ENCODE data around the gene ADARB2. TPM values are rescaled to one million over a fixed set of nuclear protein-coding genes. Genes with fewer than 3 reads are reported as not detected.

ADARB2 gene
- polyA plus RNA-seq, 3 donors: not detected

- H4K20me1 ChIP-seq (ENCODE audit: insufficient read depth, low read length): no peaks in the 10 kb centered on the region
- TF ChIP-seq CTCF (IDR thresholded peaks at IDR 0.05): no peak
- no peak overlapping the region for H2AFZ ChIP-seq (ENCODE audit: insufficient read depth, low read depth, low read length, poor library complexity, severe bottlenecking)
- intact Hi-C loops (cut with micrococcal nuclease): no loop called here
- Mint-ChIP-seq H3K27me3 (ENCODE audit: low read depth in 3 of 3) (peaks cover 0 to 9% (median 1%) of the 10 kb centered on the region in 3 donors), H3K4me1 (no peaks in the 10 kb centered on the region), H3K27ac (peak overlapping the region in 1 of 7 donors; percentile 52), H3K36me3 (no peaks in the 10 kb centered on the region), H3K9me3 (peaks cover 0 to 4% (median 0%) of the 10 kb centered on the region in 7 donors), H3K4me3 (no peak overlapping the region)
- no peaks in the 10 kb centered on the region for H3K79me2 ChIP-seq (ENCODE audit: insufficient read depth, low read length)
- 86% methylated on average over 14 of the region's 29 CpGs for WGBS (ENCODE audit: insufficient coverage)
- H3K4me3 ChIP-seq (replicated peaks in 1 of 3; ENCODE audit: low read depth in 2 of 3, low read length in 3 of 3): no peak overlapping the region
- no peak for DNase-seq
- no peaks in the 10 kb centered on the region for H3K36me3 ChIP-seq (replicated peaks in 1 of 2; ENCODE audit: control insufficient read depth in 1 of 2, insufficient read depth in 2 of 2, low read length in 2 of 2)
- no peak overlapping the region for H3K4me2 ChIP-seq (replicated peaks; ENCODE audit: extremely low read depth, low read length, poor library complexity, severe bottlenecking)
- no peak overlapping the region for H3K9ac ChIP-seq (ENCODE audit: insufficient read depth, low read length, poor library complexity, severe bottlenecking)
- no peaks in the 10 kb centered on the region for H3K4me1 ChIP-seq (ENCODE audit: control insufficient read depth in 1 of 2, insufficient read depth in 2 of 2, low read length in 2 of 2)
- no peak overlapping the region for H3K27ac ChIP-seq (ENCODE audit: low read depth in 1 of 2, low read length in 2 of 2)
- no peaks in the 10 kb centered on the region for H3K27me3 ChIP-seq (ENCODE audit: control insufficient read depth in 2 of 2, insufficient read depth in 2 of 2, low read length in 2 of 2)
- H3K9me3 ChIP-seq (replicated peaks in 1 of 2; ENCODE audit: control insufficient read depth in 1 of 2, insufficient read depth in 1 of 2, low read length in 2 of 2): no peaks in the 10 kb centered on the region
These were observed 169.4 kb downstream of the ADARB2 start for GRCh38 chr10:1567742-1568495.

- Histone ChIP-seq H3K9ac (ENCODE audit: insufficient read depth, low read length, poor library complexity, severe bottlenecking) (no peak overlapping the region), H3K4me3 (replicated peaks in 1 of 3; ENCODE audit: low read depth in 2 of 3, low read length in 3 of 3) (no peak overlapping the region), H3K27me3 (ENCODE audit: control insufficient read depth in 2 of 2, insufficient read depth in 2 of 2, low read length in 2 of 2) (no peaks in the 10 kb centered on the region), H3K4me1 (ENCODE audit: control insufficient read depth in 1 of 2, insufficient read depth in 2 of 2, low read length in 2 of 2) (no peaks in the 10 kb centered on the region), H3K9me3 (replicated peaks in 1 of 2; ENCODE audit: control insufficient read depth in 1 of 2, insufficient read depth in 1 of 2, low read length in 2 of 2) (no peaks in the 10 kb centered on the region), H3K4me2 (replicated peaks; ENCODE audit: extremely low read depth, low read length, poor library complexity, severe bottlenecking) (no peak overlapping the region), H2AFZ (ENCODE audit: insufficient read depth, low read depth, low read length, poor library complexity, severe bottlenecking) (no peak overlapping the region), H3K36me3 (replicated peaks in 1 of 2; ENCODE audit: control insufficient read depth in 1 of 2, insufficient read depth in 2 of 2, low read length in 2 of 2) (no peaks in the 10 kb centered on the region), H3K27ac (ENCODE audit: low read depth in 1 of 2, low read length in 2 of 2) (no peak overlapping the region), H3K79me2 (ENCODE audit: insufficient read depth, low read length) (no peaks in the 10 kb centered on the region), H4K20me1 (ENCODE audit: insufficient read depth, low read length) (no peaks in the 10 kb centered on the region)
- intact Hi-C loops (cut with micrococcal nuclease): no loop called here
- Mint-ChIP-seq H3K27me3 (ENCODE audit: low read depth in 3 of 3) (peaks cover 0 to 9% (median 1%) of the 10 kb centered on the region in 3 donors), H3K9me3 (peaks cover 0 to 4% (median 0%) of the 10 kb centered on the region in 7 donors), H3K36me3 (no peaks in the 10 kb centered on the region), H3K27ac (no peak overlapping the region), H3K4me3 (no peak overlapping the region), H3K4me1 (no peaks in the 10 kb centered on the region)
- 94% methylated on average over 1 of the region's 7 CpGs for WGBS (ENCODE audit: insufficient coverage)
- TF ChIP-seq CTCF (IDR thresholded peaks at IDR 0.05): no peak
- no peak for DNase-seq
These were observed 170.2 kb downstream of the ADARB2 start for GRCh38 chr10:1567152-1567551.
